HG02759 (cell line): Measurements from ENCODE around the gene FILIP1L.
"Not testable (repeated sequence)": the region's sequence is repeated elsewhere in the genome, so short reads cannot be mapped to it uniquely, and the experiment has no call there.

Experiments
- ATAC-seq: cut with Tn5 transposase; IDR thresholded peaks from one replicate; pipeline ENCODE4 v1.9.1; 2021; ENCODE audit warnings: mild to moderate bottlenecking, moderate library complexity; ENCODE audit not compliant: unreplicated experiment

The FILIP1L gene

GRCh38 chr3:100075851-100076730 lies 38.2 kb downstream of the FILIP1L start:
- no peak for ATAC-seq

GRCh38 chr3:100075196-100075595 lies 39.1 kb downstream of the FILIP1L start:
- ATAC-seq: no peak

- ATAC-seq: peak; percentile 43
Observed at GRCh38 chr3:100073714-100074307, 40.5 kb downstream of the FILIP1L start.

- ATAC-seq: no peak
Observed at GRCh38 chr3:100073049-100073713, 41.1 kb downstream of the FILIP1L start.

DNA sequence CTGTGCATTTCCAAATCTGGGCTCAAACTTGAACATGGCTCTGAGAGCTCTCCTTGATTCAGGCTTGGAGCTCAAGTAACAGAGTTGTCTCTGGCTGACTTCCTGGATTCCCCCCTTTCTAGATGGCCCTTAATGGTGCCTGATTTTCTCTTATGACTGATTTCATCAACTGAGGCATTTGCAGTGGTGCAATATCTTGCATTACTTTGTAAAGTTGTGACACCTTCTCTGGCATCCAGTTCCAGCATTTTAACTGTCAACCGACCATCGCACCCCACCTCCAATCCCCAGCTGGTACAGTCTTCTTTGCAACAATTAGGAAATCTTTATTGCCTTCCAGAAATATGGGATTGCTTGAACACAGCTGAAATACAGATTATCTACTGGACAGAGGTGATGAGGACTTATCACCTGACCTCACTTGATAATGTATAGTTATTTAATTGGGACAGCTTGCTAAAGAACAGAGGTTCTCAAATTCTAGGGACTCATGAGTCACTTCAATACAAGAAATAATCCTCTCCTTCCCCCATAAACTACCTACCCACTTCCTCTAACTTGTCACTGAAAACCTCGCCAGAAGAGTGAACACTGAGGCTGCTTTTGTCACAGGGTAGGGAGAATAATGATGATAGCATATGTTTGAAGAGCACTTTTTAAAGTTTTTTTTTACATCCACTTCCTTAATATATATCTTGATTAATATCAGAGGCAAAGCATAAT lies 41.8 kb downstream of the FILIP1L start:
- ATAC-seq: peak; percentile 58

DNA sequence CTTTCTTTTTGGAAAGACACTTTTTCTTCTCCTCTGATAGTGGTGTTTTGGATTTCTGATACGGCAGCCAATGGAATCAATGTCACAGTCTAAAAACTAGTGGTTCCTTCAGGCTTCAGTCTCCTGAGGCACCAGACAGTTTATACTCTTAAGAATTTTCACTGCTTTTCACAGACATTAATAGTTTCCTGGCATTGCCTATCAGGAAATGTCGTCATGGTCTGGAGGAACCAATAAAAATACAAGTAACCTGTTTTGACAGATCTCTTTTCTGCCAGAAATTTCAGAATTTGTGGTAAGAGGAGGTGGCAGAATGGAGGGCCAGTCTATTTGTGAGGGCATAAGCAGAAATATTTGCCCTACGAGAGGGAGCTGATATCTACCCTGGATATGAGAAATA lies 44.8 kb downstream of the FILIP1L start:
- no peak for ATAC-seq

DNA sequence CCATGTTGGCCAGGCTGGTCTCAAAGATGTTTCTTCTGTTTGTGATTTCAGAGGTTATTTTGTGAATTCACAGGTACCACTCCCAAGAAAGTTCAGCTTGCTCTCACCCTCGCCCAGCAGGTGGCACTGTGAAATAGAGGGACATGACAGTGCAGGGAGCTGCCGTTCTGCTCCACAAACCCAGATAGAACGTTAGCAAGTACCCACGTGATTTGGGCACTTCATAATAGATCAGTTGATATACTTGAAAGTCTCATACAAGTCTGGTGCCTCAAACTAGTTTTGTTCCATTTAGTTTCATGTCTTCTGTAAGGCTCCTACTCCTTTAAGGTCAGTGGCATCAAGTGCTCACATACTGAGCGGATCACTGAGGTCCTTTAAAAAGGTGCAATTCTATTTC lies 45.5 kb downstream of the FILIP1L start:
- ATAC-seq: peak; percentile 72

DNA sequence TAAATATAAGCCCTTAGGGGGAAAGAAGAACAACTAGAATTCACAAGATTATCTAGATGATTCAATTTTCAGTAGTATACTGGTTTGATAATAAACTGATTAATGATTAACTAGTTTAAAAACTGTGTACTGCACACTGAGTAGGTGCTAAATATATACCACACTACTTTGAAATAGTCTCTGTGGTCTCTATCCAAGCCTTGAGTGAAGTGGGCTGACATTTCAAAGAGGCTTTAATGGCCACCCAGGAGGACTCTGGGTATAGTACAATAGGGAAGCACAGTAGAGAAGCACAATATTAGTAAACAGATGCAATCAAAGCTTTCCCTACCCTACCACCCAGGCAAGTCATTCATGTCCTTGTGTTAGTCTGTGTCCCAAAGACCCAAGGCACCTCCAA lies 46.7 kb downstream of the FILIP1L start:
- ATAC-seq: peak; percentile 32

GRCh38 chr3:100063929-100064461 lies 50.3 kb downstream of the FILIP1L start:
- ATAC-seq: no peak

DNA sequence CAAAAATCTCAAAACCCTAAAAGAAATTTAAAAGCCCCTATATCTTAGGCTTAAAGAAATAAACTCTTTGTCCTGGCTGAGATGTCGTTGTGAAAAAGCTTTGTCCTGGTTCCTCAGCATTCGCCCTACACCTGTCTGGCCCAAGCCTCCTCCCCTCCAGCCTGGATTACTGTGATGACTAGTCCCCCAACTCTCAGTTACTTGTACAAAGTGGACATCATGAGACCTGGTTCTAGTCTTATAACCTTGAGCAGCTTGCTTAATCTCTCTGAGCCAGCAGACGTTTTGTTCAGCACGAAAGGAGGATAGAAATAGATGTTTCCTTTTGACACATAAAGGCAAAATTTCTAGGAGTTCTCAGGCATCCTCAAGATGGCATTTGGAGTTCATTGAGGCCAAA lies 51.6 kb downstream of the FILIP1L start:
- no peak for ATAC-seq

- peak; percentile 77 for ATAC-seq
Observed at GRCh38 chr3:100060685-100061484, 53.4 kb downstream of the FILIP1L start.

GRCh38 chr3:100059472-100059871 lies 54.8 kb downstream of the FILIP1L start:
- no peak for ATAC-seq

DNA sequence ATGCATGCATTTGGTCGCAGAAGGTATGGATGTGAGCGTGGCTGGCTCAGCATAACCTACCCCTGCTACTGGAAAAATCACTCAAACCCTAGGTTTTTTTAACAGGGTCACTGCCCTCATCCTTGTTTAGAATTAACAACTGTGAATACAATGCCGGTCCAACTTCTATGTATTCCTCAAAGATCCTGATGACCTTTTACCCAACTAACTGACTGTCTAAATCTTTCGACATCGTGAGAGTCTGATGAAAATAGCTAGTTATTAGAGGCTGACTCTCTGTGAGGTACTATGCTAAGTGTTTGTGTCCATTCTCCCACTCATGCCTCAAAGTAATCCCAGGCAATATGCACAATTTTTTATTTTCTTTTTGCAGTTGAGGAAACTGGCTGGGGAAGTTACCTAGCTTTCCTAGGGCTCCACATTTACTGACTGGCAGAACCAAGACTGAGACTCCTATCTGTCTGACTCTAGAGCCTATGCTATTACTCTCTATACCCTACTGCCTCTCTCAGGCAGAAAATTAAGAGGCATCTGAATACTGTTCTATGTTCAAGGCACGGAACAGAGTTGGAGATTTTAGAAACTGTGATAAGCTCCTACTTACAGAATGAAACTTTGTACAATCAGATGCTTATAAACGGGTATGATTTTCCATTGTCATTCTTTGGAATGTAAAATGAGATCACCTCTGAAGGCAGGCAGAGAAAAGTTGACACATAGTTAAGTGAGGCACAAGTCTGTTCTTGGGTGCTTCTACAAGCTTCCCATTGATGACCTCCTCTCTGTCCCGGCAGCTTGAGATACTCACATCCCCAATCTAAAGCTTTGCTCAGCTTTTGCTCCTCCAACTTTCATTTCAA lies 56.4 kb downstream of the FILIP1L start:
- ATAC-seq: no peak

GRCh38 chr3:100053951-100054620 lies 60.2 kb downstream of the FILIP1L start:
- no peak for ATAC-seq

DNA sequence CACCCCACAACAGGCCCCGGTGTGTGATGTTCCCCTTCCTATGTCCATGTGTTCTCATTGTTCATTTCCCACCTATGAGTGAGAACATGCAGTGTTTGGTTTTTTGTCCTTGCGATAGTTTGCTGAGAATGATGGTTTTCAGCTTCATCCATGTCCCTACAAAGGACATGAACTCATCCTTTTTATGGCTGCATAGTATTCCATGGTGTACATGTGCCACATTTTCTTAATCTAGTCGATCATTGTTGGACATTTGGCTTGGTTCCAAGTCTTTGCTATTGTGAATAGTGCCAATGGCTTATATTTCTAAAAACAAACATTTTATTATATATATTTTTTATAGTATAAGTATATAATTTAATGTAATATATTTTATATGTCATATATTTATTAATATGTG lies 62.8 kb downstream of the FILIP1L start:
- not testable (repeated sequence) for ATAC-seq

DNA sequence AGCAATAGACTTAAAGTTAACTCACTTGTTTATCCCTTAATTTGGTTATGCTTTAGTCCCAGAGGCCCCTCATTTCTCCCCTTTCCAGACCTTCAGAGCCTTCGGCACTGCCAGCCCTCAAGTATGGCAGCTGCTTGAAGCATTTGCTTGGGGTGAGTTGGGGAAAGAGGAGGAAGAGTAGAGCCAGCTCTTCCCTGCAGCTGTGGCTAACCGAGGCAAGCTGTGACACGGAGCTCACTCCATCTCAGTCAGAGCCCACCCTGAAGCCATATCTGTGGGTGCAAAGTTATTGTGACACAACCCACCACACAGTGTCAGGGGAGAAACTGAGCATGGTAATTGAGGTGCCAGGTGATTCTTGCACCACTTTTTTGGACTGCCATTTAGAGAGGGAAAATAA lies 66.1 kb downstream of the FILIP1L start:
- ATAC-seq: no peak

GRCh38 chr3:100047455-100048141 lies 66.7 kb downstream of the FILIP1L start:
- ATAC-seq: peak; percentile 80

DNA sequence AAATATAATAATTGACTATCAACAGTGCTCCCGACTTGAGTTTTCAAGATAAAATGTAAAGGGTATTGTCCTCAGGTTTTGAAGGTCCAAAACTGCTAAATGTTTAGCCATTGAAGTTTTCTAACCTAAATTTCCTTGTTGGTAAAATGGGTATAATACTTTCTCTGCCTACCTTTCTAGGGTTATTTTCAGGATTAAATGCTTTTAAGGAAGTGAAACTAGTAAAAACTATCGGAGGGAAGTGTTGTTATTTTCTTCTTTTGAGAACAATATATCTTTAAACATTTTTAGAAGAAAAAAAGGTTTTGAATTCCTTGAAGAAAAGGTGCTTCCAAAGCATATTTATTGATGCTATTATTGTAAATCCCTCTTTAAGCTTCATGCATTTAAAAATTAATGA lies 67.3 kb downstream of the FILIP1L start:
- ATAC-seq: no peak
